Trophoblast cell (in vitro differentiated cells and primary cell): ENCODE measurements around the gene NSRP1.

Experiments used
- DNase-seq, 2 donors: peaks; one replicate each; pipeline ENCODE4 v3.0.0-alpha.2; 2016
- H2AFZ ChIP-seq: 2 replicates; pipeline ENCODE4 v1.6.1; 2013; ENCODE audit warnings: low read length, moderate library complexity, mild to moderate bottlenecking; ENCODE audit not compliant: insufficient read depth, poor library complexity
- H2AK5ac ChIP-seq: 2 replicates; pipeline ENCODE4 v1.6.1; 2013; ENCODE audit warnings: mild to moderate bottlenecking, low read length
- H2BK120ac ChIP-seq: 2 replicates; pipeline ENCODE4 v1.6.1; 2013; ENCODE audit warnings: low read length, mild to moderate bottlenecking, moderate library complexity; ENCODE audit not compliant: insufficient read depth, poor library complexity
- H2BK12ac ChIP-seq: 2 replicates; pipeline ENCODE4 v1.6.1; 2013; ENCODE audit warnings: mild to moderate bottlenecking, low read length, moderate library complexity
- H2BK5ac ChIP-seq: 2 replicates; pipeline ENCODE4 v1.6.1; 2013; ENCODE audit warnings: low read length, low read depth, moderate library complexity, mild to moderate bottlenecking; ENCODE audit not compliant: poor library complexity
- H3K14ac ChIP-seq: 2 replicates; pipeline ENCODE4 v1.6.1; 2013; ENCODE audit warnings: mild to moderate bottlenecking, low read length
- H3K18ac ChIP-seq: 2 replicates; pipeline ENCODE4 v1.6.1; 2013; ENCODE audit warnings: mild to moderate bottlenecking, low read length
- H3K23ac ChIP-seq: 2 replicates; pipeline ENCODE4 v1.6.1; 2013; ENCODE audit warnings: low read length
- H3K27ac ChIP-seq: 2 replicates; pipeline ENCODE4 v1.5.1; 2013; ENCODE audit warnings: low read depth, mild to moderate bottlenecking, inconsistent platforms, low read length, moderate library complexity
- H3K27me3 ChIP-seq: 2 replicates; pipeline ENCODE4 v1.6.1; 2013; ENCODE audit warnings: inconsistent platforms, mild to moderate bottlenecking, low read length, moderate library complexity; ENCODE audit not compliant: insufficient read depth
- H3K36me3 ChIP-seq, 2 experiments: 1 replicate in 1 of 2; 2 replicates in 1 of 2; pipeline ENCODE4 v1.6.1; 2013; ENCODE audit warnings: low read length in 2 of 2, mild to moderate bottlenecking in 2 of 2, moderate library complexity in 1 of 2; ENCODE audit not compliant: insufficient read depth in 2 of 2, control insufficient read depth in 1 of 2
- H3K4ac ChIP-seq: 2 replicates; pipeline ENCODE4 v1.6.1; 2013; ENCODE audit warnings: low read depth, mild to moderate bottlenecking, low read length, moderate library complexity
- H3K4me1 ChIP-seq, 2 experiments: 1 replicate in 1 of 2; 2 replicates in 1 of 2; pipeline ENCODE4 v1.6.1; 2013; ENCODE audit warnings: low read length in 2 of 2, mild to moderate bottlenecking in 2 of 2, moderate library complexity in 1 of 2; ENCODE audit not compliant: insufficient read depth in 2 of 2, control insufficient read depth in 1 of 2
- H3K4me2 ChIP-seq: 2 replicates; pipeline ENCODE4 v1.6.1; 2013; ENCODE audit warnings: inconsistent platforms, mild to moderate bottlenecking, low read length, moderate library complexity
- H3K4me3 ChIP-seq: 2 replicates; pipeline ENCODE4 v1.5.1; 2013; ENCODE audit warnings: mild to moderate bottlenecking, low read depth, low read length, inconsistent platforms
- H3K79me1 ChIP-seq: one replicate; pipeline ENCODE4 v1.6.1; 2013; ENCODE audit warnings: low read length
- H3K79me2 ChIP-seq: 2 replicates; pipeline ENCODE4 v1.6.1; 2013; ENCODE audit warnings: low read length, mild to moderate bottlenecking; ENCODE audit not compliant: control insufficient read depth, insufficient read depth, poor library complexity
- H3K9ac ChIP-seq: 2 replicates; pipeline ENCODE4 v1.6.1; 2013; ENCODE audit warnings: mild to moderate bottlenecking, low read length
- H3K9me3 ChIP-seq: 2 replicates; pipeline ENCODE4 v1.6.1; 2013; ENCODE audit warnings: low read depth, mild to moderate bottlenecking, control low read depth, inconsistent platforms, low read length; ENCODE audit not compliant: insufficient read depth
- H4K12ac ChIP-seq: 2 replicates; pipeline ENCODE4 v1.6.1; 2013; ENCODE audit warnings: low read depth, mild to moderate bottlenecking, low read length, moderate library complexity
- H4K8ac ChIP-seq: 2 replicates; pipeline ENCODE4 v1.6.1; 2013; ENCODE audit warnings: low read depth, mild to moderate bottlenecking, low read length, moderate library complexity
- H4K91ac ChIP-seq: one replicate; pipeline ENCODE4 v1.6.1; 2013; ENCODE audit warnings: low read depth, mild to moderate bottlenecking, low read length, moderate library complexity
- WGBS: extraction: QIAGEN DNeasy Blood & Tissue Kit; methylation state at CpG from one replicate; pipeline ENCODE4 v1.1.7; 2013; ENCODE audit warnings: missing lambda C conversion rate; ENCODE audit not compliant: insufficient read length, insufficient coverage; ENCODE audit errors: extremely low coverage; 5-methylcytosine and 5-hydroxymethylcytosine counted together

Gene NSRP1

GRCh38 chr17:30217746-30218245 is 101.2 kb downstream of the NSRP1 start:
- Histone ChIP-seq H3K18ac (no peak overlapping the region), H3K27ac (no peak overlapping the region), H3K27me3 (no peaks in the 10 kb centered on the region), H3K79me1 (no peaks in the 10 kb centered on the region), H2BK5ac (no peak overlapping the region), H2AK5ac (no peak overlapping the region), H4K91ac (no peak overlapping the region), H3K4ac (no peak overlapping the region), H3K4me2 (no peak overlapping the region), H3K79me2 (no peaks in the 10 kb centered on the region), H3K9ac (no peak overlapping the region), H3K4me3 (no peak overlapping the region), H2BK120ac (no peak overlapping the region), H4K8ac (no peak overlapping the region), H3K14ac (no peak overlapping the region), H3K4me1 (peaks cover 0 to 5% of the 10 kb centered on the region in 2 experiments), H3K9me3 (no peaks in the 10 kb centered on the region), H3K36me3 (no peaks in the 10 kb centered on the region), H3K23ac (no peak overlapping the region), H2BK12ac (no peak overlapping the region), H4K12ac (no peak overlapping the region), H2AFZ (no peak overlapping the region)
- WGBS: no CpG with 5 or more reads among the region's 11 CpGs
- DNase-seq: no peak

- H3K14ac ChIP-seq: no peak overlapping the region
- no CpG with 5 or more reads among the region's 9 CpGs for WGBS
- no peak overlapping the region for H3K4ac ChIP-seq
- DNase-seq: no peak
- no peak overlapping the region for H2AFZ ChIP-seq
- no peaks in the 10 kb centered on the region for H3K79me1 ChIP-seq
- no peaks in the 10 kb centered on the region for H3K79me2 ChIP-seq
- H2BK12ac ChIP-seq: no peak overlapping the region
- no peak overlapping the region for H2AK5ac ChIP-seq
- no peak overlapping the region for H2BK5ac ChIP-seq
- no peak overlapping the region for H3K18ac ChIP-seq
- H3K9ac ChIP-seq: no peak overlapping the region
- H3K23ac ChIP-seq: no peak overlapping the region
- no peak overlapping the region for H4K91ac ChIP-seq
- H3K27ac ChIP-seq: no peak overlapping the region
- no peak overlapping the region for H3K4me3 ChIP-seq
- no peaks in the 10 kb centered on the region for H3K9me3 ChIP-seq
- H4K8ac ChIP-seq: no peak overlapping the region
- H4K12ac ChIP-seq: no peak overlapping the region
- H3K4me1 ChIP-seq: peaks cover 0 to 5% of the 10 kb centered on the region in 2 experiments
- H3K4me2 ChIP-seq: no peak overlapping the region
- H3K27me3 ChIP-seq: no peaks in the 10 kb centered on the region
- no peak overlapping the region for H2BK120ac ChIP-seq
- H3K36me3 ChIP-seq: no peaks in the 10 kb centered on the region
Measured at GRCh38 chr17:30218799-30219198, 102.2 kb downstream of the NSRP1 start.

- no peak overlapping the region for H3K4me2 ChIP-seq
- H3K14ac ChIP-seq: no peak overlapping the region
- no peak overlapping the region for H3K4me3 ChIP-seq
- no peak overlapping the region for H2AK5ac ChIP-seq
- H3K9ac ChIP-seq: no peak overlapping the region
- H2AFZ ChIP-seq: no peak overlapping the region
- no CpG with 5 or more reads among the region's 4 CpGs for WGBS
- no peak overlapping the region for H2BK120ac ChIP-seq
- no peak overlapping the region for H3K27ac ChIP-seq
- no peaks in the 10 kb centered on the region for H3K27me3 ChIP-seq
- H4K8ac ChIP-seq: no peak overlapping the region
- no peak overlapping the region for H2BK5ac ChIP-seq
- H3K18ac ChIP-seq: no peak overlapping the region
- no peak overlapping the region for H2BK12ac ChIP-seq
- H3K36me3 ChIP-seq: no peaks in the 10 kb centered on the region
- H3K79me2 ChIP-seq: no peaks in the 10 kb centered on the region
- no peaks in the 10 kb centered on the region for H3K9me3 ChIP-seq
- H4K12ac ChIP-seq: no peak overlapping the region
- no peaks in the 10 kb centered on the region for H3K79me1 ChIP-seq
- H4K91ac ChIP-seq: no peak overlapping the region
- no peak overlapping the region for H3K23ac ChIP-seq
- peaks cover 1 to 5% of the 10 kb centered on the region in 2 experiments for H3K4me1 ChIP-seq
- DNase-seq: no peak
- no peak overlapping the region for H3K4ac ChIP-seq
Measured at GRCh38 chr17:30219315-30219714, 102.7 kb downstream of the NSRP1 start.

GRCh38 chr17:30219833-30220232 is 103.2 kb downstream of the NSRP1 start:
- Histone ChIP-seq H4K91ac (no peak overlapping the region), H3K4ac (no peak overlapping the region)
- WGBS: no CpG with 5 or more reads among the region's 7 CpGs

More at GRCh38 chr17:30219833-30220232, 103.2 kb downstream of the NSRP1 start:
- no peak overlapping the region for H3K14ac ChIP-seq
- H3K9ac ChIP-seq: no peak overlapping the region
- no peaks in the 10 kb centered on the region for H3K79me2 ChIP-seq
- no peak overlapping the region for H4K12ac ChIP-seq
- no peak overlapping the region for H3K27ac ChIP-seq
- H2BK12ac ChIP-seq: no peak overlapping the region
- H3K4me3 ChIP-seq: no peak overlapping the region
- no peak overlapping the region for H3K18ac ChIP-seq
- H3K23ac ChIP-seq: no peak overlapping the region
- peak in 1 of 2 donors; percentile 24 for DNase-seq
- no peak overlapping the region for H2BK5ac ChIP-seq
- peaks cover 5% of the 10 kb centered on the region in 2 experiments for H3K4me1 ChIP-seq
- H2AFZ ChIP-seq: no peak overlapping the region
- H3K27me3 ChIP-seq: no peaks in the 10 kb centered on the region
- H4K8ac ChIP-seq: no peak overlapping the region
- no peak overlapping the region for H2AK5ac ChIP-seq
- H3K9me3 ChIP-seq: no peaks in the 10 kb centered on the region
- H3K79me1 ChIP-seq: no peaks in the 10 kb centered on the region
- no peaks in the 10 kb centered on the region for H3K36me3 ChIP-seq
- H2BK120ac ChIP-seq: no peak overlapping the region
- H3K4me2 ChIP-seq: no peak overlapping the region
